ENCODE measurements around the gene HNRNPF.

HNRNPF gene

DNA sequence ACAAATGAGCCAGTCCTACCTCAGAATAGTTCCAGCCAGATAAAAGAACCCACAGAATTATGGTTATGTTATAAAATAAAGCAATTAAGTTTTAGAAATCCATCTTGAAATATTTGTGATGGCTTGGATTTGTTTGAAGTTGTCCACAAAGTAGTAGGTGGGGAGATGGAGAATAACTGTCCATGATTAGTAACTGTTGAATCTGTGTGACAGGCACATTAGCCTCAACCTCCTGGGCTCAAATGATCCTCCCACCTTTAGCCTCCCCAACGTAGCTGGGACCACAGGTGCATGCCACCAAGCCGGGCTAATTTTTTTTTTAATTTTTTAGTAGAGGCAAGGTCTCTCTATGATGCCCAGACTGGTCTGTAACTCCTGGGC lies 10.1 kb downstream of the HNRNPF start:
- peak overlapping the region; percentile 98 for H3K9ac ChIP-seq (ENCODE audit: low read depth, low read length)

DNA sequence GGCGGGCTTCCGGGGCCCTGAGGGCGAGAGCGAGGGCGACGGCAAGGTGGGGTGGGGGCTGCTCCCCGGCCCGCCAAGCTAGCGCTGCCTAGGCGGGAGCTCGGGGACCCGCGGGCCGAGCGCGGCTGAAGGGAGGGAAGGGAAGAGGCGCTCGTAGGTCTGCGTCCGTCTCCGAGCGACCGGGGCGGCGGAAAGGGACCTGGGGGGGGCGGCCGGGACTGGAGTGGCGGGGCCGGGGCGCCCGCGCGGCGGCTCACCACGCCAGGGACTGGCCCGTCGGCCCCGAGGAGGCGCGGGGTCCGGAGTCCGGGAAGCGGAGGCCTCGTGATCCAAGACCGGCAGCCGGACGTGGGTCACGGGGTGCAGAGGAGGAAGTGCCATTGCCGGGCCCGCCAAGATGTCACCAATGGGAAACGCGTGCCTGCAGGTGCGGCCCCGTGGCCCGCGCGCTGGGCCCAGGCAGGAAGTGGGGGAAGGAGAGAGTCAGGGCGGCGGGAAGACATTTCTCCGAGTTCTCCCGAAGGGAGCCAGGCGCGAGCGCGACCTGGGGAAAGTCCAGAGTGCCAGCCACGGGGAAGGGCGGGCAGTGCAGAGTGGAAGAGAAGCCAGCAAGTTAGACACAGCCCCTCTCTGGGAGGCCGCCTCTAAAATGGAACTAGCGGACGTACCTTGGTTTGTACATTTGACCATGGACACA lies 11.9 kb downstream of the HNRNPF start:
- DNase-seq (peak; percentile 91), ATAC-seq (ENCODE audit: insufficient read depth, low read depth) (peak; percentile 80)
- H3K27ac ChIP-seq (ENCODE audit: low read length) = peak overlapping the region; percentile 99
- H3K9me3 ChIP-seq (ENCODE audit: insufficient read depth, low read length, severe bottlenecking) = no peaks in the 10 kb centered on the region
- no peaks in the 10 kb centered on the region for H3K27me3 ChIP-seq (ENCODE audit: insufficient read depth, low read length, poor library complexity)
- peak overlapping the region; percentile 58 for H2AFZ ChIP-seq (ENCODE audit: low read depth, low read length)
- H3K4me2 ChIP-seq (ENCODE audit: insufficient read depth, low read length) = peak overlapping the region; percentile 94
- peaks cover 99% of the 10 kb centered on the region for H3K79me2 ChIP-seq (ENCODE audit: insufficient read depth, low read length)
- peaks cover 73% of the 10 kb centered on the region for H3K36me3 ChIP-seq (ENCODE audit: insufficient read depth, low read length)
- TF ChIP-seq EZH2 (IDR thresholded peaks at IDR 0.05; ENCODE audit: borderline replicate concordance, low read depth, low read length, severe bottlenecking) = no peak
- TF ChIP-seq, protein P1, sequence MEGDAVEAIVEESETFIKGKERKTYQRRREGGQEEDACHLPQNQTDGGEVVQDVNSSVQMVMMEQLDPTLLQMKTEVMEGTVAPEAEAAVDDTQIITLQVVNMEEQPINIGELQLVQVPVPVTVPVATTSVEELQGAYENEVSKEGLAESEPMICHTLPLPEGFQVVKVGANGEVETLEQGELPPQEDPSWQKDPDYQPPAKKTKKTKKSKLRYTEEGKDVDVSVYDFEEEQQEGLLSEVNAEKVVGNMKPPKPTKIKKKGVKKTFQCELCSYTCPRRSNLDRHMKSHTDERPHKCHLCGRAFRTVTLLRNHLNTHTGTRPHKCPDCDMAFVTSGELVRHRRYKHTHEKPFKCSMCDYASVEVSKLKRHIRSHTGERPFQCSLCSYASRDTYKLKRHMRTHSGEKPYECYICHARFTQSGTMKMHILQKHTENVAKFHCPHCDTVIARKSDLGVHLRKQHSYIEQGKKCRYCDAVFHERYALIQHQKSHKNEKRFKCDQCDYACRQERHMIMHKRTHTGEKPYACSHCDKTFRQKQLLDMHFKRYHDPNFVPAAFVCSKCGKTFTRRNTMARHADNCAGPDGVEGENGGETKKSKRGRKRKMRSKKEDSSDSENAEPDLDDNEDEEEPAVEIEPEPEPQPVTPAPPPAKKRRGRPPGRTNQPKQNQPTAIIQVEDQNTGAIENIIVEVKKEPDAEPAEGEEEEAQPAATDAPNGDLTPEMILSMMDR (IDR thresholded peaks at IDR 0.05; ENCODE audit: borderline replicate concordance, extremely low read depth, low read length, poor library complexity, severe bottlenecking) = no peak
- H3K4me1 ChIP-seq (ENCODE audit: insufficient read depth, low read length) = peaks cover 78% of the 10 kb centered on the region
- peak overlapping the region; percentile 28 to 68 for H3K4me3 ChIP-seq (ENCODE audit: low read depth in 1 of 2, low read length in 2 of 2)
- H3K9ac ChIP-seq (ENCODE audit: low read depth, low read length) = peak overlapping the region; percentile 98
- peaks cover 77% of the 10 kb centered on the region for H4K20me1 ChIP-seq (ENCODE audit: insufficient read depth, low read length)

More for the DNA sequence above, 10.1 kb downstream of the HNRNPF start:
- Histone ChIP-seq H3K36me3 (ENCODE audit: insufficient read depth, low read length) (peaks cover 73% of the 10 kb centered on the region), H2AFZ (ENCODE audit: low read depth, low read length) (no peak overlapping the region), H3K9me3 (ENCODE audit: insufficient read depth, low read length, severe bottlenecking) (no peaks in the 10 kb centered on the region), H3K27me3 (ENCODE audit: insufficient read depth, low read length, poor library complexity) (no peaks in the 10 kb centered on the region), H3K27ac (ENCODE audit: low read length) (peak overlapping the region; percentile 99), H3K79me2 (ENCODE audit: insufficient read depth, low read length) (peaks cover 99% of the 10 kb centered on the region), H3K4me3 (ENCODE audit: low read depth in 1 of 2, low read length in 2 of 2) (peak overlapping the region; percentile 28 to 68; a peak in 3 of 4 replicates), H3K4me2 (ENCODE audit: insufficient read depth, low read length) (peak overlapping the region; percentile 94), H3K4me1 (ENCODE audit: insufficient read depth, low read length) (peaks cover 85% of the 10 kb centered on the region), H4K20me1 (ENCODE audit: insufficient read depth, low read length) (peaks cover 78% of the 10 kb centered on the region)
- DNase-seq (no peak), ATAC-seq (ENCODE audit: insufficient read depth, low read depth) (no peak)
- TF ChIP-seq EZH2 (IDR thresholded peaks at IDR 0.05; ENCODE audit: borderline replicate concordance, low read depth, low read length, severe bottlenecking) = no peak
- TF ChIP-seq, protein P1 (IDR thresholded peaks at IDR 0.05; ENCODE audit: borderline replicate concordance, extremely low read depth, low read length, poor library complexity, severe bottlenecking) = no peak

DNA sequence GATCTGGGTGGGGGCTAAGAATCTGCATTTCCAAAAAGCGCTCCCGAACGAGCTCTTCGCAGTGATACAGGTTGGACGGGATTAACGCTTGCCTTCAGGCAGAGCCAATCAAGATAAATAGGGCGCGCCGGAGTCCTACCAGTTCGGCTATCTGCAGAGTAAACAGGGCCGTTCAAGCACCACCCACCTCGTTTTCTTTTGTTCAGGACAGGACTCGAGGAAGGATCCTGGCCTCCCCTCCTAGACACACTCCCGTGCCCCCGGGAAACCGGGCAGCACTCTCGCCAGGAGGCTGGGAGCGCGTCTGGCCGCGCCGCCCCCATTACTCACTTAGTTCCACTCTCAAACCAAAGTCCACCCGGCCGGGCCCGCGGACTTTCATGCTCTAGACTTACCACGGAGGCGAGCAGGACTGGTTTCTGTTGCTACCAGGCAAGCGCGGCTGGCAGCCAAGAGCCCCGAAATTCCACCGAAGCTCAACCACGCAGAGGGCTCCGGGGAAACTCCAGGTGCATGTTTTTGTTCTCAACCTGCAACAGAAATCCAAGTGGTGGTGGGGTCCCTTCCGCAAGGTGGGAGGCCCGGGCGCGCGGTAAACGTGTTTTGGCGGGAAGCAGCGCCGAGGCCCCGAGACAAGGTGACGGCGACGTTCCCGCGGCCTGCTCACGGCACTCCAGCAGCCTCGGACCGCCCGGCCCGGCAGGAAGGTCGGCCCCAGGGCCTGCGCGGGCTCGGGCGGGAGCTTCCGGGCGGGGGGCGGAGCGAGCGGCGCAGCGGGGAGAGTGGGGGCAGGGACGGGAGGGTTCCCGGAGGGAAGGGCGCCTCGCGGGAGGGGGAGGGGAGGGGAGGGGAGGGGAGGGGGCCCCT lies 12.7 kb downstream of the HNRNPF start:
- ATAC-seq (ENCODE audit: insufficient read depth, low read depth) = peak; percentile 67

More for the DNA sequence above, 12.7 kb downstream of the HNRNPF start:
- peak overlapping the region; percentile 99 for H3K27ac ChIP-seq (ENCODE audit: low read length)
- peak; percentile 89 for DNase-seq
- H3K36me3 ChIP-seq (ENCODE audit: insufficient read depth, low read length) = peaks cover 74% of the 10 kb centered on the region
- H3K79me2 ChIP-seq (ENCODE audit: insufficient read depth, low read length) = peaks cover 99% of the 10 kb centered on the region
- no peaks in the 10 kb centered on the region for H3K27me3 ChIP-seq (ENCODE audit: insufficient read depth, low read length, poor library complexity)
- H3K4me2 ChIP-seq (ENCODE audit: insufficient read depth, low read length) = peak overlapping the region; percentile 94
- H4K20me1 ChIP-seq (ENCODE audit: insufficient read depth, low read length) = peaks cover 78% of the 10 kb centered on the region
- peak overlapping the region; percentile 62 to 73 for H3K4me3 ChIP-seq (ENCODE audit: low read depth in 1 of 2, low read length in 2 of 2)
- peak overlapping the region; percentile 98 for H3K9ac ChIP-seq (ENCODE audit: low read depth, low read length)
- H3K4me1 ChIP-seq (ENCODE audit: insufficient read depth, low read length) = peaks cover 77% of the 10 kb centered on the region
- no peaks in the 10 kb centered on the region for H3K9me3 ChIP-seq (ENCODE audit: insufficient read depth, low read length, severe bottlenecking)
- TF ChIP-seq, protein P1 (IDR thresholded peaks at IDR 0.05; ENCODE audit: borderline replicate concordance, extremely low read depth, low read length, poor library complexity, severe bottlenecking) = no peak
- TF ChIP-seq EZH2 (IDR thresholded peaks at IDR 0.05; ENCODE audit: borderline replicate concordance, low read depth, low read length, severe bottlenecking) = no peak
- H2AFZ ChIP-seq (ENCODE audit: low read depth, low read length) = peak overlapping the region; percentile 34
